Gastrocnemius medialis (tissue), 4 donors: Measurements from ENCODE around the gene FAM98B. TPM values are rescaled to one million over a fixed set of nuclear protein-coding genes. Genes with fewer than 3 reads are reported as not detected.
A peak's percentile ranks its signal among the peaks of the same experiment; 100 is the strongest.

ENCODE experiments used
- ATAC-seq, 2 donors: fragments of 150-250 bp; one replicate each; pipeline ENCODE4 v1.9.1; 2016
- DNase-seq, 2 donors: peaks; one replicate each; pipeline ENCODE4 v3.0.0-alpha.2; 2019
- H3K27ac ChIP-seq, 4 donors: fragments of 200-600 bp; sonication (generic); 1 replicate in 1 of 4; 2 replicates in 3 of 4; pipeline ENCODE4 v1.5.1; 2016 to 2018; ENCODE audit warnings: mild to moderate bottlenecking in 2 of 4, moderate library complexity in 1 of 4
- H3K27me3 ChIP-seq, 3 donors: fragments of 200-600 bp; sonication (generic) in 2 of 3; 1 replicate in 1 of 3; 2 replicates in 2 of 3; pipeline versions ENCODE4 v1.5.1 to v1.6.0; 2016 to 2019; ENCODE audit warnings: mild to moderate bottlenecking in 1 of 3, moderate library complexity in 1 of 3
- H3K36me3 ChIP-seq, 2 donors: fragments of 200-600 bp; sonication (generic) in 1 of 2; one replicate each; pipeline ENCODE4 v1.5.1; 2017 to 2018
- H3K4me1 ChIP-seq, 2 donors: fragments of 200-600 bp; sonication (generic) in 1 of 2; one replicate each; pipeline ENCODE4 v1.5.1; 2016 to 2017; ENCODE audit warnings: mild to moderate bottlenecking in 2 of 2
- H3K4me3 ChIP-seq, 4 donors: fragments of 200-600 bp; sonication (generic) in 3 of 4; 1 replicate in 1 of 4; 2 replicates in 3 of 4; pipeline ENCODE4 v1.5.1; 2016 to 2019; ENCODE audit warnings: mild to moderate bottlenecking in 2 of 4
- H3K9me3 ChIP-seq, 3 donors: fragments of 200-600 bp; sonication (generic) in 2 of 3; 1 replicate in 1 of 3; 2 replicates in 2 of 3; pipeline ENCODE4 v1.5.1; 2016 to 2019
- POLR2A ChIP-seq, 2 donors: fragments of 450-650 bp; IDR thresholded peaks; one replicate each; pipeline ENCODE4 v1.6.1; 2017; ENCODE audit warnings: antibody characterized with exemption in 2 of 2, mild to moderate bottlenecking in 2 of 2, moderate library complexity in 2 of 2
- in situ Hi-C, 4 donors: fragments of 200-750 bp; cut with MboI; loops; one replicate each; pipeline versions ENCODE4 v1.15.0 to v1.8.0; 2017; ENCODE audit warnings: low sequenced_read_pairs in 4 of 4
- intact Hi-C: fragments of 100-400 bp; cut with DNase I; formaldehyde crosslinking; loops from one replicate; pipeline ENCODE4 v1.15.1; 2023; ENCODE audit warnings: low total_unique reads
- total RNA-seq, 4 donors: library from RNA; depleted of rRNA; stranded (reverse); fragments of >200 nt; gene quantifications; one replicate each; pipeline versions ENCODE4 v1.1.0 to v1.2.3, GENCODE V29; 2016
- TF ChIP-seq, protein P1 (sequence below), 5 experiments: fragments of 450-650 bp in 3 of 5; fragments of 200-600 bp in 2 of 5; sonication (generic) in 2 of 5; IDR thresholded peaks in 4 of 5; conservative IDR thresholded peaks in 1 of 5; 1 replicate in 4 of 5; 2 replicates in 1 of 5; pipeline ENCODE4 v1.5.1; 2016 to 2019; ENCODE audit warnings: antibody characterized with exemption in 5 of 5, mild to moderate bottlenecking in 3 of 5, moderate library complexity in 3 of 5

The FAM98B gene
- total RNA-seq, 4 donors from 2014 or later = 3.9 to 8.6 (median 6.1) TPM

DNA sequence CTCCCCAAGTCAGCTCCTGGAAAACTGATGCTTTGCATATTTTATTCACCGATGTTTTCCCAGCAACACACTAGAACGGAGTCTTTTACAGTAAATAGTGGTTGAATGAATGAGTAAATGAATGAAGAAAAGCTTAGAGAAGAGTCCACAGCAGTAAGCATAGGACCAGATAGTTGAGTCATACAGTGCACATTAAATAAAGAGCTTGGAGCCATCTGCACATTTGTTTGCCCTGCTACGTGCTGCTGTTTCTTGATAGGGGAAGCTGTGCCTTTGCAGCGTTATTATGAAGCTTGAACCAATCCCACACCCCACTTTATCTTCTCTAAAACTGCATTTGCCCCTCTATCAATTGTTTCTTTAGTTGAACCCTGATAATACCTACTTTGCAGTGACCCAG, 1.2 kb downstream of the FAM98B start:
- Histone ChIP-seq H3K4me1 (peaks cover 13 to 18% of the 10 kb centered on the region in 2 donors), H3K27me3 (no peaks in the 10 kb centered on the region), H3K36me3 (no peaks in the 10 kb centered on the region), H3K4me3 (peak overlapping the region; percentile 89 to 96 (median 91)), H3K9me3 (no peaks in the 10 kb centered on the region), H3K27ac (peak overlapping the region in 3 of 4 donors; percentile 91 to 96 (median 91))
- in situ Hi-C loops (no loop called here), intact Hi-C loops (no loop called here)
- no peak for ATAC-seq
- no peak for DNase-seq
- TF ChIP-seq POLR2A (IDR thresholded peaks at IDR 0.05) = no peak
- TF ChIP-seq, protein P1, sequence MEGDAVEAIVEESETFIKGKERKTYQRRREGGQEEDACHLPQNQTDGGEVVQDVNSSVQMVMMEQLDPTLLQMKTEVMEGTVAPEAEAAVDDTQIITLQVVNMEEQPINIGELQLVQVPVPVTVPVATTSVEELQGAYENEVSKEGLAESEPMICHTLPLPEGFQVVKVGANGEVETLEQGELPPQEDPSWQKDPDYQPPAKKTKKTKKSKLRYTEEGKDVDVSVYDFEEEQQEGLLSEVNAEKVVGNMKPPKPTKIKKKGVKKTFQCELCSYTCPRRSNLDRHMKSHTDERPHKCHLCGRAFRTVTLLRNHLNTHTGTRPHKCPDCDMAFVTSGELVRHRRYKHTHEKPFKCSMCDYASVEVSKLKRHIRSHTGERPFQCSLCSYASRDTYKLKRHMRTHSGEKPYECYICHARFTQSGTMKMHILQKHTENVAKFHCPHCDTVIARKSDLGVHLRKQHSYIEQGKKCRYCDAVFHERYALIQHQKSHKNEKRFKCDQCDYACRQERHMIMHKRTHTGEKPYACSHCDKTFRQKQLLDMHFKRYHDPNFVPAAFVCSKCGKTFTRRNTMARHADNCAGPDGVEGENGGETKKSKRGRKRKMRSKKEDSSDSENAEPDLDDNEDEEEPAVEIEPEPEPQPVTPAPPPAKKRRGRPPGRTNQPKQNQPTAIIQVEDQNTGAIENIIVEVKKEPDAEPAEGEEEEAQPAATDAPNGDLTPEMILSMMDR (IDR thresholded peaks at IDR 0.05 in 4 of 5, conservative IDR thresholded peaks at IDR 0.05 in 1 of 5) = no peak

DNA sequence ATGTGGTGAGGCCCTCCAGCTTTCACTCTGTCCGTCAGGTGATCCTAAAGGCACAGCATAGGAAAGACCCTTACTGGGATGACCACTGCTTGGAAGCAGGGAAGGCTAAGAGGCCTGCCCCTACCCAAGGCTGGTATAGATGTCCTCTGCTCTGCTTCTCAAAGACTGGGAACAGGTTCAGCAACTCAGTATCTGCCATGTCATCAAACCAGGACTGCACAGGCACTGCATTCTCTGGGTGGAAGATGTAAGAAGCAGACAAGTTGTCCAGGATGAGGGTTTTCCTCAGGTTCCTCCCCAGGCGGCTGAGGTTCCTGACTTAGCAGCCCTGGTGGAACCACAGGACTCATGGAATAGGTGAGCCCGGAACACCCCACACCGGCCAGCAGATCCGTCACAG, 4.7 kb downstream of the FAM98B start:
- no peaks in the 10 kb centered on the region for H3K9me3 ChIP-seq
- ATAC-seq (no peak), DNase-seq (no peak)
- intact Hi-C loops = no loop called here
- H3K36me3 ChIP-seq = no peaks in the 10 kb centered on the region
- H3K4me3 ChIP-seq = no peak overlapping the region
- no peak for TF ChIP-seq POLR2A (IDR thresholded peaks at IDR 0.05)
- TF ChIP-seq, protein P1 (IDR thresholded peaks at IDR 0.05 in 4 of 5, conservative IDR thresholded peaks at IDR 0.05 in 1 of 5) = no peak
- peaks cover 23 to 26% of the 10 kb centered on the region in 2 donors for H3K4me1 ChIP-seq
- H3K27ac ChIP-seq = no peak overlapping the region
- no peaks in the 10 kb centered on the region for H3K27me3 ChIP-seq
- in situ Hi-C loops = no loop called here

DNA sequence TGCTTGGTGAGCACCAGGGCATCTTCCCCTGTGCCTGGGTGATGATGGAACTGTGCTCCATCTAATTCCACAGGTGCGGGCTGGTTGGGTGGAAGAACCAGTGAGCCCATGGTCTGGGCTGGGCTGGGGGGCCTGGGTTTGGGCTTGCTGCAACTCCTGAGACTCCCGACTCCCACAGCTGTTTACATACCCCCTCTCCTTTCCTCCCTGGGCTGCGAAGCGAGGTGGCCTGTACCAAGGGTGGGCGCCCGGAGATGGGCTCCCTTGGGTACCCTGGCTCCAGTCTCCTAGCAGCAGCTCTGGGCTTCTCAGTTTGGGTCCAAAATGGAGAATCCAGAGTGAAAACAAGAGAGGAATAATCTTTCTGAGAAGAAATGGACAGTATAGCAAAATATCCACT, 5.6 kb downstream of the FAM98B start:
- peaks cover 23 to 26% of the 10 kb centered on the region in 2 donors for H3K4me1 ChIP-seq
- ATAC-seq (no peak), DNase-seq (no peak)
- no peaks in the 10 kb centered on the region for H3K27me3 ChIP-seq
- H3K9me3 ChIP-seq = no peaks in the 10 kb centered on the region
- H3K4me3 ChIP-seq = no peak overlapping the region
- in situ Hi-C loops (no loop called here), intact Hi-C loops (no loop called here)
- H3K36me3 ChIP-seq = no peaks in the 10 kb centered on the region
- no peak overlapping the region for H3K27ac ChIP-seq
- TF ChIP-seq POLR2A (IDR thresholded peaks at IDR 0.05) = no peak
- TF ChIP-seq, protein P1 (IDR thresholded peaks at IDR 0.05 in 4 of 5, conservative IDR thresholded peaks at IDR 0.05 in 1 of 5) = no peak

DNA sequence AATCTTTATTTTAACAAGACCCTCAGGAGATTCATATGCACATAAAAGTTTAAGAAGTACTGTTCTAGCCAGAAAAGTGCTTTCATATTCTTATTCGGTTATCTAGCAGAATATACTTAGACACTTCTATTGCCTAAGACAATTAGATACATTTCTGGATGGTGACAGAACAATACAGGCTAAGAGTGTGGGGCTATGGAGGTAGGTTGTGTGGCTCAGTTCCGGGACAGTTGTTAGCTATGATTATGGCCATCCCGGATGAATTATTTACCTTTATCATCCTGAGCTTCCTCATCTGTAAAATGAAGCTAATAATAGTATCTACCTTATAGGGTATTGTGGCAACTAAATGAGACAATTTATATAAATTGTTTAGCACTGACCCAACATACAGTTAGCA, 6.6 kb downstream of the FAM98B start:
- ATAC-seq = no peak
- intact Hi-C loops (no loop called here), in situ Hi-C loops (no loop called here)
- H3K36me3 ChIP-seq = no peaks in the 10 kb centered on the region
- TF ChIP-seq, protein P1 (IDR thresholded peaks at IDR 0.05 in 4 of 5, conservative IDR thresholded peaks at IDR 0.05 in 1 of 5) = no peak
- no peak for TF ChIP-seq POLR2A (IDR thresholded peaks at IDR 0.05)
- H3K4me3 ChIP-seq = no peak overlapping the region
- H3K4me1 ChIP-seq = peaks cover 16 to 18% of the 10 kb centered on the region in 2 donors
- no peak overlapping the region for H3K27ac ChIP-seq
- DNase-seq = no peak
- no peaks in the 10 kb centered on the region for H3K27me3 ChIP-seq
- no peaks in the 10 kb centered on the region for H3K9me3 ChIP-seq
